Fibroblast of peridontal ligament (primary cell): ENCODE data around the gene HDGFL2.
"Not testable (repeated sequence)": the region's sequence is repeated elsewhere in the genome, so short reads cannot be mapped to it uniquely, and the experiment has no call there.

Experiments
- DNase-seq: peaks from one replicate; pipeline ENCODE4 v3.0.0-alpha.2; 2010; ENCODE audit errors: extremely low read depth

Gene HDGFL2

DNA sequence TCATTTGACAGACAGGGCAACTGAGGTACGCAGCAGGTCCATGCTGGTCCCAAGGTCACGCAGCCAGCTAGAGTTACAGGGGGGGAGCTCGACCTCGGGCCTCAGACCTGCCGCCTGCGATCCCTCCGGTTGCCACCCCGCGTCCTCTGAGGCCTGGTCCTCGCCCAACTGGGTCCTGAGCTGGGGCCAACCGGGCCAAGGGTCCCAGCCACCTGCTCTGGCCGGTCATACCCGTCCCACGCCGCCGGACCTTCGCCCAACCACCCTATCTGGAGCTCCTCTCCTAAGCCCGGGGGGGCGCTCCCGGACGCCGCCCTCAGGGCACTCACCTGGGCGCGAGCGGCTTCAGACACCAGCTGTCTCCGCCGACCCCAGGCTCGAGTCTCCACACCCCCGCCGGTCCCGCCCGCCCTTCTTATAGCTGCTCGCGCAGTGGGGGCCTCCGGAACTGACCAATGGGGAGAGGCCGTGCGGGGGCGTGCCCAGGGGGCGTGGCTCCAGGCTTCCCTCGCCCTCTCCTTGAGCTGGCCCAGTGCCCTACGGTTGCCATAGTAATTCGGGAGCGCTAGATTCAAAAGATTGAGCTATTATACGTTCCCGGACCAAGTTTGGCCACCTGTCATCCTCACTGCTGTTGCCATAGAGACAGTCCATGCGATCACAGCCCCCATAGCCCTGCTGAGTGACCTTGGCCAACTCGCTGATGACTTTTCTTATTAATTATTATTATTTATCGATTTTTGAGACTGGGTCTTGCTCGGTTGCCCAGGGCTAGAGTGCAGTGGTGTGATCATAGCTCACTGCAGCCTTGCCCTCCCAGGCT is 63.0 kb downstream of the HDGFL2 start, which contains the start of gene PLIN5:
Gene PLIN5, minus strand, starts transcription at position 389 of the 823 bp plus-strand sequence. CDS start 1,150 bp downstream, outside the sequence.
- no peak for DNase-seq

DNA sequence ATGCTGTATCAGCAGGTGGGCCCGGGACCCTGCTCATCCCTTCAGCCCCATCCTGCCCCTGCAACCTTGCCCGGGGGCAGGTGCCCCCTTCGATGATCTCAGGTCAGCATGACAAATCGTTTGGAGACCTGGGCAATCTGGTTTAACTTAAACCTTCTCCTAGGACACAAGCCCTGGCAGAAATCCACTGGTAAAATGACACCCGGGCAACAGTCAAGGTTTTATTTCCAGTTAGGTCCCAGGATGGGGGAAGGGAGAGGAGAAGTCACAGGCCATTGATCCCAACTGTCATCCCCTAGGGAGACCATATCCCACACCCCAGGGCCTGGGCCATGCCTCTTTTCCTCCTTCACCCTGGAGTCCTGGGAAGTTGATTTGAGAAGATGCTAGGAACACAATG is 64.7 kb downstream of the HDGFL2 start:
- no peak for DNase-seq

DNA sequence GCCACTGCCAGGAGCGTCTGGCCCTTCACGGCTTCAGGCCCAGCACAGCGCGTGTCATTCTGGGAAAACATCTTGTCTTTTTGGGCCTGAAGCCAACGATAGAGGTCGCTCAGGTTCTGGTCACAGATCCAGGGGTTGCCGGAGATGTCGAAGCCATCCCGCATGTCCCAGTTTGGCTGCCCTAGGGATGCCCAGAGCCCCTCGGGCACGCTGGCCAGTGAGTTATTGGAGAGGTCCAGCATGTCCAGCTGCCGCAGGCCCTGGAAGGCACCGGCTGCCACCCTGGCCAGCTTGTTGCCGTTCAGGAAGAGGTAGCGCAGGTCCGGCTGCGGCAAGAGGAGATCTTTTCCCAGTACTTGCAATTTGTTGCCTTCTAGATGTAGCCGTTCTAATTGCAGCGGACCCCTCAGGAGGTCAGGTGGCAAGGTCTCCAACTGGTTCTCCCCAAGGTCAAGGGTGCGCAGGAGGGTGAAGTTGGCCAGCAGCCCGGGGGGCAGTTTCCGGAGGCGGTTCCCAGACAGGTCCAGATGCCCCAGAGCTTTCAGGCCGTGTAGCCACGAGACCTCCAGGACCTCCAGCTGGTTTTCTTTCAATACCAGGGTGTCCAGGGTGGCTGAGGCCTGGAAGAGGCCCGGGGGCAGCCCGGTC is 66.0 kb downstream of the HDGFL2 start:
- DNase-seq = no peak

DNA sequence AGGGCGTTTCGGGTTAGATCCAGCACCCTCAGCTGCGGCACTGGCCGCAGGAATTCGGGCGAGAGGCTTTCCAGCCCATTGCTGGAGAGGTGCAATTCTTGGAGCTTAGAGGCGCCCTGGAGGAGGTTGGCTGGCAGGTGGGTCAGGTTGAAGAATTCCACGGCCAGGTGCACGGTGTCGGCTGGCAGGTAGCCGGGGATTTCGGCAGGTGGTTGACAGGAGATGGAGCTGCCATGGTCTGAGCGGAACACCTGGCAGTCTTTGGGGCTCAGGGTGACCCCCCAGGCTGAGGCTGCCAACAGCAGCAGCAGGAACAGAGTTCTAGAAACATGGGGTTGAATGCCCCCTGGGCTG is 66.5 kb downstream of the HDGFL2 start:
- DNase-seq = no peak

DNA sequence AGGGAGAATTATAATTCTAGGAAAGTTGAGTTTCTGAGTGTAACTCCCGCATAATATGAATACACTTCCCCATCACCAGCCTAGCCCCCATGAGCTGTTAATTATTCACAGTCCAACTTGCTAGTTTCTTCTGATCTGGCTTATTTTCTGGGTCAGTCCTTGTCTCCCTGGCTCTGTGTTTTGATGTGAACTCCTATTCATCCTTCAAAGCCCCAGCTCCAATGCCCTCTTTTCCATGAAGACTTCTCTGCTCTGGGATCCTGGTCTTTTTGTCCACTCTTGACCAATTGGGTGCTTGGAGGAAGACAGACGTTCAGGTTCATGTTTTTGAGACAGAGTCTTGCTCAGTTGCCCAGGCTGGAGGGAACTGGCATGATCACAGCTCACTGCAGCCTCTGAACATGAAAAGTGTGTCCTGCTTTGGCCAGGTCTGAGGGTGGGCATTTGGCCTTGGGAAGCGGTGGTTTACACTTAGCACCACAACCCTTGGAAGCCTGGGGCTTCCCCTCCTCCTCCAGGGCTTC is 67.1 kb downstream of the HDGFL2 start:
- no peak for DNase-seq

DNA sequence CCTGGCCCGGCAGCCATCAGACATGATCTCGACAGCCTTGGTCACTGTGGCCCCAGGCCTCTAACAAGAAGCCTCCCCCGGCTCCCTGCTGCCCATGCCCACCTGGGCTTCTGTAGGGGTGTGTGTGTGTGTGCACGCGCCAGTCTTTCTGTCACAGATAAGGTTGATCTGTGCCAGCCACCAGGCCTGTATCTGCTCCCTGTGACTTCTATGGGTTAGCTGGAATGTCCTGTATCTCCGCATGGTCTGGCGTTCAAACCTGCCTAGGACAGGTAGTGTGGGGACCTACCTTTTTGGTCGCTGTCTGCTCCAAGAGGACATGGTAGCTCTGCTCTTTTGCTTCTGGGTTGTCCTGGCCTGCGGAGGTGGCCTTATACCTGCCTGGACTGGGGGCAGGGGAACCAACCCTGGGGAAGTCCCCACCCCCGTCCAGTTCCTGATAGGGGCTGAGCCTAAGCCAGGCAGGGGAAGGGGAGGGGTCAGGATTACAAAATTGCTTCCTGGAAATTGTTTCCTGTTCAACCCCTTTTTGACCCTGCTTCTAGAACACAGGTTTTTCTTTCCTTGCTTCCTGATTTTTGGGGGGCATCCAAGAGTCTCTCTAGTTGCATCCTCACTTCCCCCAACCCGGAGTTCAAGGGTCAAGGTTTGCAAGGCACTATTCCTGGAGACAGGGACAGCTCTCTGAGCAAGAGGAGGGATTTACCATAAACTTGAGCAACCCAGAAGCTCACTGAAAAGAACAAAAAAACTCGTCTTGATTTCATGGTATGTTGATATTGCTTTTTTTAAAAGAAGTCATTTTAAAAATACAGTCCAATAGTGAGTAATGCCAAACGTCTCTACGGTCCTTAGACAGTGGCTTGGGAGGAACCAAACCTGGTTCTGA is 67.8 kb downstream of the HDGFL2 start, which contains the start of gene LRG1:
Gene LRG1, minus strand, starts transcription at position 344 of the 889 bp plus-strand sequence. Its CDS starts 23 bp downstream, at position 321.
- DNase-seq = no peak

DNA sequence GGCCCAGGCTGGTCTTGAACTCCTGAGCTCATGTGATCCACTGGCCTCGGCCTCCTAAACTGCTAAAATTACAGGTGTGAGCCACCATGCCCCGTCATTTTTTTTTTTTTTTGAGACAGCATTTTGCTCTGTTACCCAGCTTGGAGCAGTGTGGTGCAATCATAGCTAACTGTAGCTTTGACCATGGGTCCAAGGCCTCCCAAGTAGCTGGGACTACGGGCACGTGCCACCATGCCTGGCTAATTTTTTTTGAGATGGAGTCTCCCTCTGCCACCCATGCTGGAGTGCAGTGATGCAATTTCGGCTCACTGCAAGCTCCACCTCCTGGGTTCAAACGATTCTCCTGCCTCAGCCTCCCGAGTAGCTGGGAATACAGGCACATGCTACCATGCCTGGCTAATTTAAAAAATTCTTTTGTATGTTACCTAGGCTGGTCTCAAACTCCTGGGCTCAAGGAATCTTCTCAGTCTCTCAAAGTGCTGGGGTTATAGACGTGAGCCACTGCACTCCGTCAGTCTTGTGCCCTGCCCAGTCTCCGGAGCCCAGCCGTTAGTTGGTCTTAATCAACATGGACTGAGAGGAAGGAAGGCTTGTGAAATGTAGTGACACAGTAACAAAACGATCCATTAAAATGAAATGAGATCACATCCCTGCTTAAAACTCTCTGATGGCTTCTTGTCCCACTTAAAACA is 69.2 kb downstream of the HDGFL2 start:
- DNase-seq = no peak

DNA sequence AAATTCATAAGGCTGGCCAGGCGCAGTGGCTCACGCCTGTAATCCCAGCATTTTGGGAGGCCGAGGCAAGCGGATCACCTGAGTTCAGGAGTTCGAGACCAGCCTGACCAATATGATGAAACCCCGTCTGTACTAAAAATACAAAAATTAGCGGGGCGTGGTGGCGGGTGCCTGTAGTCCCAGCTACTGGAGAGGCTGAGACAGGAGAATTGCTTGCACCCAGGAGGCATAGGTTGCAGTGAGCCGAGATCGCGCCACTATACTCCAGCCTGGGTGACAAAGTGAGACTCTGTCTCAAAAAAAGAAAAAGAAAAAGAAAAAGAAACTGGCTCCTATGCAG is 69.7 kb downstream of the HDGFL2 start:
- not testable (repeated sequence) for DNase-seq

DNA sequence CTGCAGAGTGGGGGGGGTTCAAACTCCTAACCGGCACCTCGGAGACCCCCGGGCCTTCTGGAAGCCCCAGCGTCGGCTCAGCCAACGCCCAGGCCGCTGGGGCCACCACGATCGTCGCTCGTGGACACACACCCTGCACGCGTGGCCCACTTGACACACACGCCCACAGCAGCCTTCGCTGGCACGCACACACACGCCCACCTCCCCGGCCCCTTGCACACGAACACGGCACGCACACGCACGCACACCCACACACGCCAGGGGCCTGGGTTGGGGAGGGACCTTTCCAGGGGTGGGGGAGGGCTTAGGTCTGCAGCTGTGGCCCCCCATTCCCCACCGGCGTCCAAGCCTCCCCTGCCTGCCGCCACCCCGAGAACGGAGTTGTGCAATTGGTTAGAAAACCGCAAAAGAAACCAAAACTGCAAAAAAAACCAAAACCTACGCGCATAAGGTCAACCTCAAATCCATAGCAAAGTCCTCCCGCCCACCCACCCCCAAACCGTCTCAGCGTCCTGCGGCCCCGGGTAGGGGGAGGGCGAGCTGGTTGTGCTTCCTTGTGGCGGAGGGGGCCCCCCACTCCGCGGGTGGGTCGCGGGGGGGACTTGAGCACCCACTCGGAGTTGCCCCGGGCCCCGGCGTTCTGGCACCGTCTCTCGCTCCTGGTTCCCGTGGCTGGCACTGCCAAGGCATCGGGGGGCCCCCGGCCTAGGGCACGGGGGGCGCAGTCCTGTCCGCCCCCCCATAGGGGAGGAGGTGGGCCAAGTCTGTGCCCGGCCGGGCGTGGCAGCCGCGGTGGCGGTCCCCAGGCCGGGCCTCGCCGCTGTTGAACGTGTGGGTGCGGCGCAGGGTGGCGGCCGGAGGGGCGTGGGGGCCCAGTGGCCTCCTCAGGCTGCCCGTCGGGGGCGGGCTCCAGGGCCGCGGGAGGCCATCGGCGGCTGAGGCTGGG is 71.1 kb downstream of the HDGFL2 start:
- DNase-seq = no peak

DNA sequence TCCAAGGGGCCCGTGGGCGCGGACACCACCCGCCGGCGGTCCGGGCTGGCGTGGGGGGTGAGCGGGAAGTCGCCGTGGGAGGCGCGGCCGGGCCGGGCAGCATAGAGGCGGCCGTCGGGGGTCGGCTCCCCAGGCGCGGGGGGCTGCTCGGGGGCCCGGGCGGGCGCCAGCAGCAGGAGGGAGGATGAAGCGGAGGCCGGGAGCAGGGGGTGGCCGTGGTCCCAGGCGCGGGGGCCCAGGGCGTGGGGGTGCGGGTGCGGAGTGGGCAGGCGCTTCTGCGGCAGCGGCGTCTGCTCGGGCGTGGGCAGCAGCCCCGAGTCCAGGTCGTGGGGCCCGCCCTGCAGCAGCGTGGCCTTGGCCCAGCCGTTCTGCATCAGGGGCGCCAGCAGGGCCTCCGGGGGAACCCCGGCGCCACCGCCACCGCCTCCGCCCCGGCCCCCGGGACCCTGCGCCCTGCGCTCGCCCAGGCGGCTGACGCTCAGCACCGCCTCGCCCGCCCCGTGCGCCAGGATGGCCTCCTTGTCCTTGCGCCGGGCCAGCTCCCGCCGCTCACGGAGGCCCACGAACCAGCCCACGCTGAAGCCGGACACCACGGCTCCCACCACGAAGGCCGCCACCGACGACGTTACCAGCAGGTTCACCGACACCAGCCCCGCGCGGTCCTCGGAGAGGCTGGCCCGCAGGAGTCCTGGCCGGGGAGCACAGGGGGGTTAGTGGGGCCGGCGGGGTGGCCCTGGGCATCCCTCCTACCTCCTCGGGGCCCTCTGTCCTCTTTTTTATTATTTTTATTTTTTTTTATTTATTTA is 71.9 kb downstream of the HDGFL2 start:
- DNase-seq = no peak

DNA sequence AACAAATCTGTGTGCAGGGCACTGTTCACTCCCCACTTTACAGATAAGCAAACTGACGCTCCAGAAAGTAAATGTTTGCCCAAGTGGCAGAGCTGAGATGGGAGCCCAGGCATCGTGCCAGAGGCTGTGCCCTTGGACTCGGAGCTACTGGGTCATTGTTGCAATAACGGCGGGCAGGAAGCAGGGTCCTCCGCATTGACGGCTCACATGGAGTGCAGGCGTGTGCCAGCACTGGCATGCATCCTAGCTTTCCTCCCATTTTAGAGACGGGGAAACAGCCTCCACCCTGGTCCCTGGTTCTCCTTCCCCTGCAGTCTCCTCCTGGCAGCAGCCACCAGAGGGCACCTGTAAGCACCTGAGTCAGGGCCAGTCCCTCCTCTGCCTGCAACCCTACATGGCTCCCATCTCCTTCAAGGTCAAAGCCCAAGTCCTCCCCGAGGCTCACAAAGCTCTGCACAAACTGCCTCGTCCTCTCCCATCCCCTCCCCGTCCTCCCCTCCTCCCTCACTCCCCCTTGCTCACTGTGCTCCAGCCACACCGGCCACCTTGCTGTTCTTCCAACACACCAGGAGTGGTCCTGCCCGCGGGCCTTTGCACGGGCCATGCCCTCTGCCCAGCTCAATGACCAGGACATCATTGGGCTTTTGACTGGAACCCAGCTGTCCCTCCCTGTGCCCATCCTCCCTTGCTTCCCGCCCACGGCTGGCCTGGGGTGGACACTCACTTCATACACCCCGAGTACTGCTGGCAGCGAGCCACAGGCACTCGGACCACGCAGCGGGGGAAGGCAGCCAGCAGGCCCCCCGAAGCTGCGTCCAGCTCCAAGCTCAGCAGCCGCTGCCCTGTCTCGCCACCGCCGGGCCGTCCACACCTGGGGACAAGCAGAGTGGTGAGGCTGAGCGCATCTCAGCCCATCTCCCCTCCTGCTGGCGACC is 75.5 kb downstream of the HDGFL2 start:
- DNase-seq = no peak

DNA sequence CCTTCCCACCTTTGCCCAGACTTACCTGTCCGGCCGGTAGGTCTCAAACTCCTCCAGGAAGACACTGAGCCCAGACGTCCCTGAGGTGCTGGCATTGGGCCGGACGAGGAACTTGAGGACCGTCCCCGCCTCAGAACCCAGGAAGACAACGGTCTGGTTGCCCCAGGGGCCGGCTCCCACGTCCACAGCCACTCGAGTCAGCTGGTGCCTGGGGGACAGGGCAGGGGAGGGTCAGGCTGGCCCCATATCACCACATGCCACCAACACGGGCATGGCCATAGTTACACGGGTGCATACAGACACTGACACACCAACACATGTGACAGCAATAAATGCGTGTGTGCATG is 76.1 kb downstream of the HDGFL2 start:
- no peak for DNase-seq

DNA sequence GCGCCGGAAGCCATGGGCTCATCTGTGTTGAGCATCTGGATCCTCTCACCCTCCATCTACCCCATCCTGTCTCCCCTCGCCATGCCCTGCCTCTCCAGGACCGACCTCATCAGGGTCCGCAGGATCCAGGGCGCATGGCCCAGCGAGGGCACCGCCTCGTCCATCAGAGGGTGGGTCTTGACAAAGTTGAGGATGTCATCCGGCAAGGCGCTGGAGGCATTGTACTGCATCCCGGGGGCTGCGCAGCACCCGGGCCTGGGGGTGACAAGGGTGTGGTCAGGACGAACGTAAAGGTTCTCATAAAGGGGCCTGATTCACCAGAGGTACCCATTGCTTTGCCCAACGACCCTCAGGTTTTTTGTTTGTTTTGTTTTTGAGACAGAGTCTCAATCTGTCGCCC is 77.9 kb downstream of the HDGFL2 start:
- no peak for DNase-seq

DNA sequence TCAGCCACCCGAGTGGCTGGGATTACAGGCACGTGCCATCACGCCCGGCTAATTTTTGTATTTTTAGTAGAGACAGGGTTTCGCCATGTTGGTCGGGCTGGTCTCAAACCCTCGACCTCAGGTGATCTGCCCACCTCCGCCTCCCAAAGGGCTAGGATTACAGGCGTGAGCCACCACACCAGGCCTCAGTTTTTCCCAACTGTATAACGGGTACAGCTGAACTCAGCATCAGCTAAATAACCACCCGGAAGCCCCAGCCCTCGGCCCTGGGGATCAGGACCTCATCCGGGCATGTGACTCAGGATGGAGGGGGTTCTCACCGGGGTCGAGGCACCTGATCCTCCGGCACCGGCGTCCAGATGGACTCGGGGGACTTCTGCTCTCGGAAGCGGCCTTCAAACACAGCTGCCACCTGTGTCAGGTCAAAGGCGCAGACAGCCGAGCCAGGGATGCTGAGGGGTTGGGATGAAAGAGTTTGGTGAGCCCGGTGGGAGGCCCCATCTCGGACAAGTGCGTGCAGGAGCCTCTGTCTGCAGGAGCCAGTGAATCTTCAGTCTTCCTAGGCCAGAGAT is 78.5 kb downstream of the HDGFL2 start:
- no peak for DNase-seq
